Liver (tissue), 3 donors: ENCODE data around the gene GTF2IRD1.
"Not testable (repeated sequence)": the region's sequence is repeated elsewhere in the genome, so short reads cannot be mapped to it uniquely, and the experiment has no call there.

Experiments used
- CTCF ChIP-seq: fragments of 150-350 bp; IDR thresholded peaks from 2 replicates; pipeline ENCODE4 v1.5.1; 2017; ENCODE audit warnings: improper control_type of control experiment, low read depth, low read length; ENCODE audit not compliant: missing input control
- EGR1 ChIP-seq, 2 donors: IDR thresholded peaks; 2 replicates each; pipeline ENCODE4 v1.6.1; 2016 to 2018; ENCODE audit warnings: antibody characterized with exemption in 2 of 2, low read depth in 2 of 2
- GABPA ChIP-seq, 2 donors: IDR thresholded peaks in 1 of 2; conservative IDR thresholded peaks in 1 of 2; 2 replicates each; pipeline ENCODE4 v1.6.1; 2016; ENCODE audit warnings: antibody characterized with exemption in 2 of 2, mild to moderate bottlenecking in 1 of 2, moderate library complexity in 1 of 2
- HNF4A ChIP-seq, 2 donors: conservative IDR thresholded peaks; 2 replicates each; pipeline ENCODE4 v1.6.1; 2016; ENCODE audit warnings: antibody characterized with exemption in 2 of 2, mild to moderate bottlenecking in 2 of 2
- MAX ChIP-seq: IDR thresholded peaks from 2 replicates; pipeline ENCODE4 v1.6.1; 2016; ENCODE audit warnings: antibody characterized with exemption
- SP1 ChIP-seq: IDR thresholded peaks from 2 replicates; pipeline ENCODE4 v1.6.1; 2018; ENCODE audit warnings: antibody characterized with exemption, mild to moderate bottlenecking
- YY1 ChIP-seq: IDR thresholded peaks from 2 replicates; pipeline ENCODE4 v1.6.1; 2016; ENCODE audit warnings: antibody characterized with exemption, mild to moderate bottlenecking
- TF ChIP-seq, protein P1 (sequence below): IDR thresholded peaks from 2 replicates; pipeline ENCODE4 v1.6.1; 2016; ENCODE audit warnings: antibody characterized with exemption, mild to moderate bottlenecking
- donor health status: healthy.
- donor health status: healthy.

- TF ChIP-seq CTCF; SP1; YY1; MAX; EGR1 (IDR thresholded peaks at IDR 0.05; ENCODE audit: low read depth in 2 of 2); GABPA (IDR thresholded peaks at IDR 0.05 in 1 of 2, conservative IDR thresholded peaks at IDR 0.05 in 1 of 2); HNF4A (conservative IDR thresholded peaks at IDR 0.05): not testable (repeated sequence)
- TF ChIP-seq, protein P1, sequence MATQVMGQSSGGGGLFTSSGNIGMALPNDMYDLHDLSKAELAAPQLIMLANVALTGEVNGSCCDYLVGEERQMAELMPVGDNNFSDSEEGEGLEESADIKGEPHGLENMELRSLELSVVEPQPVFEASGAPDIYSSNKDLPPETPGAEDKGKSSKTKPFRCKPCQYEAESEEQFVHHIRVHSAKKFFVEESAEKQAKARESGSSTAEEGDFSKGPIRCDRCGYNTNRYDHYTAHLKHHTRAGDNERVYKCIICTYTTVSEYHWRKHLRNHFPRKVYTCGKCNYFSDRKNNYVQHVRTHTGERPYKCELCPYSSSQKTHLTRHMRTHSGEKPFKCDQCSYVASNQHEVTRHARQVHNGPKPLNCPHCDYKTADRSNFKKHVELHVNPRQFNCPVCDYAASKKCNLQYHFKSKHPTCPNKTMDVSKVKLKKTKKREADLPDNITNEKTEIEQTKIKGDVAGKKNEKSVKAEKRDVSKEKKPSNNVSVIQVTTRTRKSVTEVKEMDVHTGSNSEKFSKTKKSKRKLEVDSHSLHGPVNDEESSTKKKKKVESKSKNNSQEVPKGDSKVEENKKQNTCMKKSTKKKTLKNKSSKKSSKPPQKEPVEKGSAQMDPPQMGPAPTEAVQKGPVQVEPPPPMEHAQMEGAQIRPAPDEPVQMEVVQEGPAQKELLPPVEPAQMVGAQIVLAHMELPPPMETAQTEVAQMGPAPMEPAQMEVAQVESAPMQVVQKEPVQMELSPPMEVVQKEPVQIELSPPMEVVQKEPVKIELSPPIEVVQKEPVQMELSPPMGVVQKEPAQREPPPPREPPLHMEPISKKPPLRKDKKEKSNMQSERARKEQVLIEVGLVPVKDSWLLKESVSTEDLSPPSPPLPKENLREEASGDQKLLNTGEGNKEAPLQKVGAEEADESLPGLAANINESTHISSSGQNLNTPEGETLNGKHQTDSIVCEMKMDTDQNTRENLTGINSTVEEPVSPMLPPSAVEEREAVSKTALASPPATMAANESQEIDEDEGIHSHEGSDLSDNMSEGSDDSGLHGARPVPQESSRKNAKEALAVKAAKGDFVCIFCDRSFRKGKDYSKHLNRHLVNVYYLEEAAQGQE, result not testable (repeated sequence)
These were observed 55.7 kb downstream of the GTF2IRD1 start for GRCh38 chr7:74509453-74509852.
